NT2/D1 (cell line): ENCODE results near the gene NHLRC2.

Experiments used
- SUZ12 ChIP-seq: IDR thresholded peaks from 2 replicates; pipeline ENCODE4 v1.6.1; 2011; ENCODE audit not compliant: insufficient read length, insufficient read depth; ENCODE audit errors: extremely low read depth
- YY1 ChIP-seq: IDR thresholded peaks from 2 replicates; pipeline ENCODE4 v1.6.1; 2011; ENCODE audit not compliant: insufficient read length, insufficient read depth
- ZNF274 ChIP-seq: IDR thresholded peaks from 2 replicates; pipeline ENCODE4 v1.6.1; 2011; ENCODE audit warnings: mild to moderate bottlenecking, low read depth, low read length

DNA sequence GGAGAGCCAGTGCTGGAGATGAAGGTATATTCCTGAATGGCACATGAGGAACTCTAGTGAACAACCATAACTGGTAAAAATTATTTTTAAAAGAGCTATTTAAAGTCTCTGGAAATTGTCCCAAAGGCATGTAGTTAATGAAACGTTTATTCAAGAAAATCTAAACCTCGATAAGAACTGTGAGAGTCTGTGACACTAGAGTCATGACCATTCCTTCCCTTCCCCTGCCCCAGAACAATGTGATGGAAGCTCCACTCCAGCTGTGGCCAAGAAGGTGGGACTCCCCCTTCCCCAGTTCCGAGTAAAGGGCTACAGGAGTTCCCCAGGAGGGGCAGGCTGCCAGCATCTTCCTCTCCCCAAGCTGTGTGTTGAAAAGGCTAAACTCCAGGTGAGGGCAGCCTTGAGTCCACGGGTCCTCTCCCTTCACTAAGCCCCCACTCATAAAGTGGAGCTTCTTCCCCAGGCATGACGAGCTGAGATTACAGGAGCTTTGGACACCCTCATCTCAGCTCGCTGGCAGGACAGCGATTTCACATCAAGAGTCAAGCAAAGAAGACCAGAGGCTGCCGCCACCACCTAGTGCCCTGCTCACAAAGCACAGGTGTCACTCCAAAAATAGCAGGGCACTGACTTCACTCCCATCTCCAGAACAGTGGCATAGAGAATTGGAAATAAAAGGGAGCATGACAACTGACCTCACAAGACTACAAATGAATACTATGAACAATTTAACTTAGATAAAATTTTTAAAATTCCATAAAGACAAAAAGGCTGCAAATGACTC lies 68.5 kb downstream of the NHLRC2 start:
- TF ChIP-seq YY1 (no peak), ZNF274 (no peak), SUZ12 (no peak)
